ENCODE results near the gene CACNG4. TPM values are rescaled to one million over a fixed set of nuclear protein-coding genes. Genes with fewer than 3 reads are reported as not detected.

The CACNG4 gene
- total RNA-seq, 1 experiment from 2014 or later, result 46.3 TPM

DNA sequence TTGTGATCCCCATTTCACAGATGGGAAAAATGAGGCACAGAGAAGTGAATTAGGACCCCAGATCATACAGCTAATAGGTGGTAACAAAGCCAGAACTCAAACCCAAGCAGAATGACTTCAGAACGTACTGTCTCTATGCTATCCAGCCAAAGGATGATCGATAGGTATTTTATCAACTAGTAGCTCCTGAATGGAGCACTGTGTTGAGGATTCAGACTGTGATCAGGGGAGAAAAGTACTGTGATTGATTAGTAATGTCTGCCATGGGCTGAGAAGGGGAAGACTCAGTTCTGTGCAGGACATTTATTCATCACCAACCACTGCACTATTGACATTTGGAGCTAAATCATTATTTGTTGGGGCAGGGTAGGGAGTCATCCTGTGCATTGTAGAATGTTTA is 38.7 kb downstream of the CACNG4 start:
- H3K27me3 ChIP-seq (ENCODE audit: insufficient read depth, low read depth), result no peaks in the 10 kb centered on the region
- H3K4me3 ChIP-seq, result no peak overlapping the region
- H3K4me2 ChIP-seq, result no peak overlapping the region
- no peaks in the 10 kb centered on the region for H3K9me3 ChIP-seq (ENCODE audit: insufficient read depth, low read depth)
- H3K27ac ChIP-seq, result no peak overlapping the region
- BruUV-seq (replicated peaks), result no TSS peak
- no peaks in the 10 kb centered on the region for H3F3A ChIP-seq (ENCODE audit: insufficient read depth, low read depth)
- no peak overlapping the region for H2AFZ ChIP-seq
- CTCF ChIA-PET, result interaction anchor here (0.6 kb wide), 1 partner anchor 53 kb away, joined by 3 read pairs; no protein-coding TSS in a partner anchor
- TF ChIP-seq, protein P1, sequence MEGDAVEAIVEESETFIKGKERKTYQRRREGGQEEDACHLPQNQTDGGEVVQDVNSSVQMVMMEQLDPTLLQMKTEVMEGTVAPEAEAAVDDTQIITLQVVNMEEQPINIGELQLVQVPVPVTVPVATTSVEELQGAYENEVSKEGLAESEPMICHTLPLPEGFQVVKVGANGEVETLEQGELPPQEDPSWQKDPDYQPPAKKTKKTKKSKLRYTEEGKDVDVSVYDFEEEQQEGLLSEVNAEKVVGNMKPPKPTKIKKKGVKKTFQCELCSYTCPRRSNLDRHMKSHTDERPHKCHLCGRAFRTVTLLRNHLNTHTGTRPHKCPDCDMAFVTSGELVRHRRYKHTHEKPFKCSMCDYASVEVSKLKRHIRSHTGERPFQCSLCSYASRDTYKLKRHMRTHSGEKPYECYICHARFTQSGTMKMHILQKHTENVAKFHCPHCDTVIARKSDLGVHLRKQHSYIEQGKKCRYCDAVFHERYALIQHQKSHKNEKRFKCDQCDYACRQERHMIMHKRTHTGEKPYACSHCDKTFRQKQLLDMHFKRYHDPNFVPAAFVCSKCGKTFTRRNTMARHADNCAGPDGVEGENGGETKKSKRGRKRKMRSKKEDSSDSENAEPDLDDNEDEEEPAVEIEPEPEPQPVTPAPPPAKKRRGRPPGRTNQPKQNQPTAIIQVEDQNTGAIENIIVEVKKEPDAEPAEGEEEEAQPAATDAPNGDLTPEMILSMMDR (conservative IDR thresholded peaks at IDR 0.05), result no peak
- no peak for TF ChIP-seq EZH2 (IDR thresholded peaks at IDR 0.05; ENCODE audit: low read depth)
- no peaks in the 10 kb centered on the region for H3K79me2 ChIP-seq (ENCODE audit: low read depth)
- H3K4me1 ChIP-seq (replicated peaks; ENCODE audit: insufficient read depth), result no peaks in the 10 kb centered on the region
- 0 out of 2 replicates have a peak, but pooled peaks cover 5% of the 10 kb centered on the region for H4K20me1 ChIP-seq (ENCODE audit: insufficient read depth)
- no peaks in the 10 kb centered on the region for H3K9me2 ChIP-seq (ENCODE audit: insufficient read depth)
- POLR2A ChIA-PET (ENCODE audit: unreplicated experiment), result interaction anchor here (0.7 kb wide), 1 partner anchor 499 kb away, joined by 3 read pairs; no protein-coding TSS in a partner anchor
- DNase-seq, result no peak
- no peaks in the 10 kb centered on the region for H3K36me3 ChIP-seq (ENCODE audit: low read depth)
- intact Hi-C loops (cut with micrococcal nuclease; ENCODE audit: unreplicated experiment), result no loop called here

DNA sequence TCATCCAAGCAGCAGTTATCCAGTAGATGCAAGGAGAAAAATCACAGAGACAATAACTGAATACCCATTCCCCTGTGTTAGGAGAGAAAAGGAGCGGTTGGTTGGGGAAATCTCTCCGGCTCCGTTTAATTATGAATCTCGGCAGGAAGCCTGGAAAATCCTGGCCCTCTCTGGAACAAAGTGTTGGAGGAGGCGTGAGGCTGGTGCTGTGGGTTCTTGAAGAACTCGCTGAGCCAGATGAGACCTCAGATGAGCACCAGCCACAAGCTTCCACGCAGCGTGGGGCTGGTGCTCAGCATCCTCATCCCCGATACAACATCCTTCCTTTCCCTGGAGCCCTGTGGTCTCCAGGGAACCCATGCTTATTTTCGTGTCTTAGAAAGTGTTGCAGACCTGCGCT is 39.7 kb downstream of the CACNG4 start:
- POLR2A ChIA-PET (ENCODE audit: unreplicated experiment), result interaction anchor here (0.6 to 0.7 kb wide), 2 partner anchors 184 to 498 kb away, joined by 3 read pairs; no protein-coding TSS in a partner anchor

DNA sequence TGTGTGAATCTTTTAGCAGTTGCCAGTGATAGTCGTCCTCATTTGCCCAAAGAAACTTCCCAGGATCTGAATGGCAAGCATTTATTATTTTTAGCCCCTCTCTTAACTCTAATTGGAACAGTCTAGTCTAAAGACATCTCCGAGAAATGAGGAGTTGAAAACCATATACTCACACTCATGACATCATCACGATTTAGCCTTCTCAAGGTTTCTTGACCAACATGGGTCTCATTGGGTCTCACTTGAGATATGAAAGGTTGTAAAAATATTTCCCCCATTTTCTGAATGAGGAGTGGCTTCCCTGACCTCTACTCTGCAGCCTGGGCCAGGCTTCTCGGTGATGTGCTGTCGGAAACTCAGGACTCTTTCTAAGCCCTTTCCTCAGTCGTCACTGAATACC is 42.8 kb downstream of the CACNG4 start:
- H3F3A ChIP-seq (ENCODE audit: insufficient read depth, low read depth), result no peaks in the 10 kb centered on the region
- H4K20me1 ChIP-seq (ENCODE audit: insufficient read depth), result 0 out of 2 replicates have a peak, but pooled peaks cover 5% of the 10 kb centered on the region
- POLR2A ChIA-PET (ENCODE audit: unreplicated experiment), result interaction anchor here (0.7 kb wide), 1 partner anchor 1426 kb away, joined by 9 read pairs; no protein-coding TSS in a partner anchor
- H2AFZ ChIP-seq, result no peak overlapping the region
- H3K4me1 ChIP-seq (replicated peaks; ENCODE audit: insufficient read depth), result no peaks in the 10 kb centered on the region
- no peak overlapping the region for H3K27ac ChIP-seq
- H3K36me3 ChIP-seq (ENCODE audit: low read depth), result no peaks in the 10 kb centered on the region
- no TSS peak for BruUV-seq (replicated peaks)
- no peaks in the 10 kb centered on the region for H3K9me3 ChIP-seq (ENCODE audit: insufficient read depth, low read depth)
- no peaks in the 10 kb centered on the region for H3K27me3 ChIP-seq (ENCODE audit: insufficient read depth, low read depth)
- no peak for DNase-seq
- H3K9me2 ChIP-seq (ENCODE audit: insufficient read depth), result no peaks in the 10 kb centered on the region
- no peak overlapping the region for H3K4me3 ChIP-seq
- no peaks in the 10 kb centered on the region for H3K79me2 ChIP-seq (ENCODE audit: low read depth)
- CTCF ChIA-PET, result no interaction called here
- TF ChIP-seq, protein P1 (conservative IDR thresholded peaks at IDR 0.05), result no peak
- no peak for TF ChIP-seq EZH2 (IDR thresholded peaks at IDR 0.05; ENCODE audit: low read depth)
- intact Hi-C loops (cut with micrococcal nuclease; ENCODE audit: unreplicated experiment), result no loop called here
- H3K4me2 ChIP-seq, result no peak overlapping the region

More for the DNA sequence above, 39.7 kb downstream of the CACNG4 start:
- H3K9me2 ChIP-seq (ENCODE audit: insufficient read depth), result no peaks in the 10 kb centered on the region
- H3K27ac ChIP-seq, result no peak overlapping the region
- no peak for DNase-seq
- H3K4me2 ChIP-seq, result no peak overlapping the region
- H3K36me3 ChIP-seq (ENCODE audit: low read depth), result no peaks in the 10 kb centered on the region
- TF ChIP-seq, protein P1 (conservative IDR thresholded peaks at IDR 0.05), result no peak
- TF ChIP-seq EZH2 (IDR thresholded peaks at IDR 0.05; ENCODE audit: low read depth), result no peak
- no peak overlapping the region for H2AFZ ChIP-seq
- CTCF ChIA-PET, result interaction anchor here (0.6 kb wide), 1 partner anchor 40 kb away, joined by 7 read pairs; no protein-coding TSS in a partner anchor
- no peaks in the 10 kb centered on the region for H3K79me2 ChIP-seq (ENCODE audit: low read depth)
- no TSS peak for BruUV-seq (replicated peaks)
- no peaks in the 10 kb centered on the region for H3K27me3 ChIP-seq (ENCODE audit: insufficient read depth, low read depth)
- no peak overlapping the region for H3K4me3 ChIP-seq
- intact Hi-C loops (cut with micrococcal nuclease; ENCODE audit: unreplicated experiment), result no loop called here
- no peaks in the 10 kb centered on the region for H3F3A ChIP-seq (ENCODE audit: insufficient read depth, low read depth)
- H4K20me1 ChIP-seq (ENCODE audit: insufficient read depth), result 0 out of 2 replicates have a peak, but pooled peaks cover 5% of the 10 kb centered on the region
- no peaks in the 10 kb centered on the region for H3K9me3 ChIP-seq (ENCODE audit: insufficient read depth, low read depth)
- H3K4me1 ChIP-seq (replicated peaks; ENCODE audit: insufficient read depth), result no peaks in the 10 kb centered on the region

Data from PC-9 (cell line).